ENCODE results near the gene KISS1.
"Not testable (repeated sequence)": the region's sequence is repeated elsewhere in the genome, so short reads cannot be mapped to it uniquely, and the experiment has no call there.

Gene KISS1

GRCh38 chr1:204196068-204196795, at the start of gene KISS1:
KISS1 (minus strand) TSS chr1:204196491; CDS start chr1:204192876, 3,615 bp downstream.
- no peak within 1 kb of the TSS for H3K4me3 ChIP-seq (replicated peaks; ENCODE audit: low read depth, low read length)
- TF ChIP-seq, protein P1, sequence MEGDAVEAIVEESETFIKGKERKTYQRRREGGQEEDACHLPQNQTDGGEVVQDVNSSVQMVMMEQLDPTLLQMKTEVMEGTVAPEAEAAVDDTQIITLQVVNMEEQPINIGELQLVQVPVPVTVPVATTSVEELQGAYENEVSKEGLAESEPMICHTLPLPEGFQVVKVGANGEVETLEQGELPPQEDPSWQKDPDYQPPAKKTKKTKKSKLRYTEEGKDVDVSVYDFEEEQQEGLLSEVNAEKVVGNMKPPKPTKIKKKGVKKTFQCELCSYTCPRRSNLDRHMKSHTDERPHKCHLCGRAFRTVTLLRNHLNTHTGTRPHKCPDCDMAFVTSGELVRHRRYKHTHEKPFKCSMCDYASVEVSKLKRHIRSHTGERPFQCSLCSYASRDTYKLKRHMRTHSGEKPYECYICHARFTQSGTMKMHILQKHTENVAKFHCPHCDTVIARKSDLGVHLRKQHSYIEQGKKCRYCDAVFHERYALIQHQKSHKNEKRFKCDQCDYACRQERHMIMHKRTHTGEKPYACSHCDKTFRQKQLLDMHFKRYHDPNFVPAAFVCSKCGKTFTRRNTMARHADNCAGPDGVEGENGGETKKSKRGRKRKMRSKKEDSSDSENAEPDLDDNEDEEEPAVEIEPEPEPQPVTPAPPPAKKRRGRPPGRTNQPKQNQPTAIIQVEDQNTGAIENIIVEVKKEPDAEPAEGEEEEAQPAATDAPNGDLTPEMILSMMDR (IDR thresholded peaks at IDR 0.05; ENCODE audit: low read length, missing control alignments), result no peak
- no peak for DNase-seq (ENCODE audit: low read depth)

GRCh38 chr1:204242920-204243319, 46.6 kb upstream of the KISS1 start:
- H3K4me3 ChIP-seq (replicated peaks; ENCODE audit: low read depth, low read length), result no peak overlapping the region
- no peak for DNase-seq (ENCODE audit: low read depth)
- TF ChIP-seq, protein P1 (IDR thresholded peaks at IDR 0.05; ENCODE audit: low read length, missing control alignments), result no peak

- TF ChIP-seq, protein P1 (IDR thresholded peaks at IDR 0.05; ENCODE audit: low read length, missing control alignments), result no peak
- DNase-seq (ENCODE audit: low read depth), result no peak
These were observed 45.6 kb upstream of the KISS1 start for GRCh38 chr1:204241914-204242313.

DNA sequence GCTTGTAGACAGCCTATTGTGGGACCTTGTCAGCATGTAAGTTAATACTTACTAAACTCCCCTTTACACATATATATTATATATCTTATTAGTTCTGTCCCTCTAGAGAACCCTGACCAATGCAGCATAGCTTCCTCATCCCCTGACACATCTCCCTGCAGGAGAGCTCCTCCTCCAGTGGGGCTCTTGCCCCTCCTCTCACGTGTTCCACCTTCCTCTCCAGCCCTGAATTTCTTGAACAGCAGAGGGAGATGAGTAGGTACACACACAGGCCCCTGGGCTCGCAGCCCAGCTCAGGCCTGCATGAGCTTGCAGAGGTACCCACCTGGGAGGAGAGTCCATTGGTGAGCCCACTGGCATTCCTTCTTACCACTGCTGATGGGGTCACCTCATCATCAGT, 44.8 kb upstream of the KISS1 start:
- no peak overlapping the region for H3K4me3 ChIP-seq (replicated peaks; ENCODE audit: low read depth, low read length)
- TF ChIP-seq, protein P1 (IDR thresholded peaks at IDR 0.05; ENCODE audit: low read length, missing control alignments), result no peak
- no peak for DNase-seq (ENCODE audit: low read depth)

More at GRCh38 chr1:204241914-204242313, 45.6 kb upstream of the KISS1 start:
- no peak overlapping the region for H3K4me3 ChIP-seq (replicated peaks; ENCODE audit: low read depth, low read length)

- no peak overlapping the region for H3K4me3 ChIP-seq (replicated peaks; ENCODE audit: low read depth, low read length)
- no peak for DNase-seq (ENCODE audit: low read depth)
- TF ChIP-seq, protein P1 (IDR thresholded peaks at IDR 0.05; ENCODE audit: low read length, missing control alignments), result no peak
These were observed 43.9 kb upstream of the KISS1 start for GRCh38 chr1:204240233-204240632.

- not testable (repeated sequence) for DNase-seq (ENCODE audit: low read depth)
These were observed 43.1 kb upstream of the KISS1 start for GRCh38 chr1:204239401-204239800.

GRCh38 chr1:204238520-204238919, 42.2 kb upstream of the KISS1 start:
- H3K4me3 ChIP-seq (replicated peaks; ENCODE audit: low read depth, low read length); DNase-seq (ENCODE audit: low read depth): not testable (repeated sequence)

More at GRCh38 chr1:204239401-204239800, 43.1 kb upstream of the KISS1 start:
- H3K4me3 ChIP-seq (replicated peaks; ENCODE audit: low read depth, low read length), result not testable (repeated sequence)

- DNase-seq (ENCODE audit: low read depth); H3K4me3 ChIP-seq (replicated peaks; ENCODE audit: low read depth, low read length): not testable (repeated sequence)
These were observed 41.2 kb upstream of the KISS1 start for GRCh38 chr1:204237515-204237914.
